ENCODE measurements around the gene OR52I1.

OR52I1 gene

GRCh38 chr11:4593739-4594138 lies at the start of gene OR52I1:
TSS of gene OR52I1 (plus strand) at chr11:4594039. CDS start at chr11:4594039, 0 bp downstream.
- Histone ChIP-seq H3K9ac (ENCODE audit: low read depth, low read length) (no peak within 1 kb of the TSS), H3K4me1 (ENCODE audit: insufficient read depth, low read length) (no peaks in the 10 kb centered on the region), H3K4me3 (ENCODE audit: low read length) (no peak within 1 kb of the TSS), H3K27me3 (ENCODE audit: insufficient read depth, low read length) (no peaks in the 10 kb centered on the region), H3K36me3 (ENCODE audit: insufficient read depth, low read depth, low read length) (no peaks in the 10 kb centered on the region), H3K9me3 (ENCODE audit: insufficient read depth, low read depth, low read length) (no peaks in the 10 kb centered on the region), H3K27ac (ENCODE audit: low read length) (no peak within 1 kb of the TSS)

- Histone ChIP-seq H3K27ac (ENCODE audit: low read length) (no peak within 1 kb of the TSS), H3K36me3 (ENCODE audit: insufficient read depth, low read depth, low read length) (no peaks in the 10 kb centered on the region)
Observed at GRCh38 chr11:4544891-4545290, 48.9 kb upstream of the OR52I1 start, which contains the start of gene OR52M1. TSS of gene OR52M1 (plus strand) at chr11:4545191. CDS start at chr11:4545191, 0 bp downstream.

GRCh38 chr11:4546878-4547277 lies 47.0 kb upstream of the OR52I1 start:
- Histone ChIP-seq H3K36me3 (ENCODE audit: insufficient read depth, low read depth, low read length) (no peaks in the 10 kb centered on the region), H3K9me3 (ENCODE audit: insufficient read depth, low read depth, low read length) (no peaks in the 10 kb centered on the region), H3K9ac (ENCODE audit: low read depth, low read length) (no peak overlapping the region), H3K27me3 (ENCODE audit: insufficient read depth, low read length) (no peaks in the 10 kb centered on the region), H3K4me1 (ENCODE audit: insufficient read depth, low read length) (no peaks in the 10 kb centered on the region), H3K4me3 (ENCODE audit: low read length) (no peak overlapping the region), H3K27ac (ENCODE audit: low read length) (no peak overlapping the region)

More at GRCh38 chr11:4544891-4545290, 48.9 kb upstream of the OR52I1 start, which contains the start of gene OR52M1:
- no peaks in the 10 kb centered on the region for H3K9me3 ChIP-seq (ENCODE audit: insufficient read depth, low read depth, low read length)
- no peak within 1 kb of the TSS for H3K9ac ChIP-seq (ENCODE audit: low read depth, low read length)
- no peaks in the 10 kb centered on the region for H3K27me3 ChIP-seq (ENCODE audit: insufficient read depth, low read length)
- H3K4me1 ChIP-seq (ENCODE audit: insufficient read depth, low read length), result no peaks in the 10 kb centered on the region
- no peak within 1 kb of the TSS for H3K4me3 ChIP-seq (ENCODE audit: low read length)

GRCh38 chr11:4547416-4547815 lies 46.4 kb upstream of the OR52I1 start:
- H3K9me3 ChIP-seq (ENCODE audit: insufficient read depth, low read depth, low read length), result no peaks in the 10 kb centered on the region
- H3K27me3 ChIP-seq (ENCODE audit: insufficient read depth, low read length), result no peaks in the 10 kb centered on the region
- no peaks in the 10 kb centered on the region for H3K4me1 ChIP-seq (ENCODE audit: insufficient read depth, low read length)
- no peak overlapping the region for H3K4me3 ChIP-seq (ENCODE audit: low read length)
- H3K36me3 ChIP-seq (ENCODE audit: insufficient read depth, low read depth, low read length), result no peaks in the 10 kb centered on the region
- H3K27ac ChIP-seq (ENCODE audit: low read length), result no peak overlapping the region
- H3K9ac ChIP-seq (ENCODE audit: low read depth, low read length), result no peak overlapping the region

- Histone ChIP-seq H3K4me3 (ENCODE audit: low read length) (no peak overlapping the region), H3K27ac (ENCODE audit: low read length) (no peak overlapping the region), H3K27me3 (ENCODE audit: insufficient read depth, low read length) (no peaks in the 10 kb centered on the region), H3K4me1 (ENCODE audit: insufficient read depth, low read length) (no peaks in the 10 kb centered on the region), H3K9me3 (ENCODE audit: insufficient read depth, low read depth, low read length) (peaks cover 4% of the 10 kb centered on the region), H3K36me3 (ENCODE audit: insufficient read depth, low read depth, low read length) (no peaks in the 10 kb centered on the region), H3K9ac (ENCODE audit: low read depth, low read length) (no peak overlapping the region)
Observed at GRCh38 chr11:4551346-4551979, 42.4 kb upstream of the OR52I1 start.

- Histone ChIP-seq H3K27me3 (ENCODE audit: insufficient read depth, low read length) (no peaks in the 10 kb centered on the region), H3K9ac (ENCODE audit: low read depth, low read length) (no peak overlapping the region), H3K4me3 (ENCODE audit: low read length) (no peak overlapping the region), H3K36me3 (ENCODE audit: insufficient read depth, low read depth, low read length) (no peaks in the 10 kb centered on the region), H3K27ac (ENCODE audit: low read length) (no peak overlapping the region), H3K4me1 (ENCODE audit: insufficient read depth, low read length) (no peaks in the 10 kb centered on the region), H3K9me3 (ENCODE audit: insufficient read depth, low read depth, low read length) (no peaks in the 10 kb centered on the region; the same call in 1 of the 2 replicates)
Observed at GRCh38 chr11:4559527-4560440, 34.1 kb upstream of the OR52I1 start.

- H3K27me3 ChIP-seq (ENCODE audit: insufficient read depth, low read length), result no peaks in the 10 kb centered on the region
- H3K4me3 ChIP-seq (ENCODE audit: low read length), result no peak overlapping the region
- H3K27ac ChIP-seq (ENCODE audit: low read length), result no peak overlapping the region
- H3K4me1 ChIP-seq (ENCODE audit: insufficient read depth, low read length), result no peaks in the 10 kb centered on the region
- no peaks in the 10 kb centered on the region; the same call in 1 of the 2 replicates for H3K9me3 ChIP-seq (ENCODE audit: insufficient read depth, low read depth, low read length)
- no peaks in the 10 kb centered on the region for H3K36me3 ChIP-seq (ENCODE audit: insufficient read depth, low read depth, low read length)
- no peak overlapping the region for H3K9ac ChIP-seq (ENCODE audit: low read depth, low read length)
Observed at GRCh38 chr11:4560467-4560866, 33.4 kb upstream of the OR52I1 start.

GRCh38 chr11:4565371-4565770 lies 28.5 kb upstream of the OR52I1 start:
- no peaks in the 10 kb centered on the region for H3K4me1 ChIP-seq (ENCODE audit: insufficient read depth, low read length)
- no peaks in the 10 kb centered on the region for H3K36me3 ChIP-seq (ENCODE audit: insufficient read depth, low read depth, low read length)
- no peak overlapping the region for H3K9ac ChIP-seq (ENCODE audit: low read depth, low read length)
- H3K4me3 ChIP-seq (ENCODE audit: low read length), result no peak overlapping the region
- no peak overlapping the region for H3K27ac ChIP-seq (ENCODE audit: low read length)
- no peaks in the 10 kb centered on the region; the same call in 1 of the 2 replicates for H3K9me3 ChIP-seq (ENCODE audit: insufficient read depth, low read depth, low read length)
- H3K27me3 ChIP-seq (ENCODE audit: insufficient read depth, low read length), result no peaks in the 10 kb centered on the region

- H3K9me3 ChIP-seq (ENCODE audit: insufficient read depth, low read depth, low read length), result no peaks in the 10 kb centered on the region; the same call in 1 of the 2 replicates
- no peak overlapping the region for H3K9ac ChIP-seq (ENCODE audit: low read depth, low read length)
- H3K36me3 ChIP-seq (ENCODE audit: insufficient read depth, low read depth, low read length), result no peaks in the 10 kb centered on the region
- H3K4me3 ChIP-seq (ENCODE audit: low read length), result no peak overlapping the region
- no peaks in the 10 kb centered on the region for H3K27me3 ChIP-seq (ENCODE audit: insufficient read depth, low read length)
- peaks cover 9% of the 10 kb centered on the region; the same call in 1 of the 2 replicates for H3K4me1 ChIP-seq (ENCODE audit: insufficient read depth, low read length)
- H3K27ac ChIP-seq (ENCODE audit: low read length), result no peak overlapping the region
Observed at GRCh38 chr11:4569075-4569474, 24.8 kb upstream of the OR52I1 start.

GRCh38 chr11:4576880-4577279 lies 17.0 kb upstream of the OR52I1 start:
- H3K27me3 ChIP-seq (ENCODE audit: insufficient read depth, low read length), result no peaks in the 10 kb centered on the region
- H3K36me3 ChIP-seq (ENCODE audit: insufficient read depth, low read depth, low read length), result no peaks in the 10 kb centered on the region
- H3K27ac ChIP-seq (ENCODE audit: low read length), result no peak overlapping the region
- H3K9ac ChIP-seq (ENCODE audit: low read depth, low read length), result no peak overlapping the region
- H3K4me3 ChIP-seq (ENCODE audit: low read length), result no peak overlapping the region
- peaks cover 5% of the 10 kb centered on the region; the same call in 1 of the 2 replicates for H3K4me1 ChIP-seq (ENCODE audit: insufficient read depth, low read length)
- H3K9me3 ChIP-seq (ENCODE audit: insufficient read depth, low read depth, low read length), result no peaks in the 10 kb centered on the region

GRCh38 chr11:4577761-4578160 lies 16.1 kb upstream of the OR52I1 start:
- no peaks in the 10 kb centered on the region for H3K4me1 ChIP-seq (ENCODE audit: insufficient read depth, low read length)
- no peak overlapping the region for H3K4me3 ChIP-seq (ENCODE audit: low read length)
- H3K27me3 ChIP-seq (ENCODE audit: insufficient read depth, low read length), result no peaks in the 10 kb centered on the region
- no peaks in the 10 kb centered on the region for H3K36me3 ChIP-seq (ENCODE audit: insufficient read depth, low read depth, low read length)
- no peak overlapping the region for H3K9ac ChIP-seq (ENCODE audit: low read depth, low read length)
- H3K27ac ChIP-seq (ENCODE audit: low read length), result no peak overlapping the region
- no peaks in the 10 kb centered on the region for H3K9me3 ChIP-seq (ENCODE audit: insufficient read depth, low read depth, low read length)

Measured in iPS-20b (cell line).